ENCODE results near the gene PRPH. TPM values are rescaled to one million over a fixed set of nuclear protein-coding genes. Genes with fewer than 3 reads are reported as not detected.

Gene PRPH
- total and polyA plus RNA-seq, 2 of the 8 experiments (the other 6 are each of a cell fraction or from before 2014, with no cell fraction given): 0.79 to 1.4 TPM

- TF ChIP-seq CHD7 (IDR thresholded peaks at IDR 0.05; ENCODE audit: insufficient replicate concordance, low read length) (no peak), PHF8 (conservative IDR thresholded peaks at IDR 0.05; ENCODE audit: low read depth, low read length) (no peak), TBP (IDR thresholded peaks at IDR 0.05; ENCODE audit: low read depth, low read length) (no peak), POLR2AphosphoS5 (IDR thresholded peaks at IDR 0.05; ENCODE audit: low read depth, low read length) (no peak), MAFK (IDR thresholded peaks at IDR 0.05; ENCODE audit: low read depth, low read length) (no peak), EP300 (IDR thresholded peaks at IDR 0.05; ENCODE audit: borderline replicate concordance in 1 of 2, low read depth in 2 of 2, low read length in 2 of 2) (no peak)
These were observed 44.0 kb downstream of the PRPH start (continued) for GRCh38 chr12:49338830-49339463.

Data from H1 (cell line).